ENCODE data around the gene CENPV.
A peak's percentile ranks its signal among the peaks of the same experiment; 100 is the strongest.

The CENPV gene

GRCh38 chr17:16358394-16358793, 5.1 kb upstream of the CENPV start:
- no peak for DNase-seq (ENCODE audit: low spot score)

GRCh38 chr17:16354585-16354984, 1.3 kb upstream of the CENPV start:
- no peak for DNase-seq (ENCODE audit: low spot score)

GRCh38 chr17:16352667-16353316, 477 bp downstream of the CENPV start:
- peak; percentile 30 for DNase-seq (ENCODE audit: low spot score)

GRCh38 chr17:16352303-16352666, 984 bp downstream of the CENPV start:
- peak; percentile 48 for DNase-seq (ENCODE audit: low spot score)

- peak; percentile 44 for DNase-seq (ENCODE audit: low spot score)
Observed at GRCh38 chr17:16351831-16352230, 1.4 kb downstream of the CENPV start.

- DNase-seq (ENCODE audit: low spot score) = no peak
Observed at GRCh38 chr17:16349431-16349830, 3.8 kb downstream of the CENPV start.

- no peak for DNase-seq (ENCODE audit: low spot score)
Observed at GRCh38 chr17:16348586-16348985, 4.7 kb downstream of the CENPV start.

GRCh38 chr17:16346721-16347271, 6.5 kb downstream of the CENPV start:
- no peak for DNase-seq (ENCODE audit: low spot score)

- no peak for DNase-seq (ENCODE audit: low spot score)
Observed at GRCh38 chr17:16345565-16345964, 7.7 kb downstream of the CENPV start.

GRCh38 chr17:16343569-16343968, 9.7 kb downstream of the CENPV start:
- DNase-seq (ENCODE audit: low spot score) = no peak

GRCh38 chr17:16342979-16343378, 10.3 kb downstream of the CENPV start:
- peak; percentile 62 for DNase-seq (ENCODE audit: low spot score)

- DNase-seq (ENCODE audit: low spot score) = no peak
Observed at GRCh38 chr17:16339959-16340358, 13.3 kb downstream of the CENPV start.

- no peak for DNase-seq (ENCODE audit: low spot score)
Observed at GRCh38 chr17:16339402-16339801, 13.9 kb downstream of the CENPV start.

GRCh38 chr17:16338391-16338790, 14.9 kb downstream of the CENPV start:
- DNase-seq (ENCODE audit: low spot score) = no peak

GRCh38 chr17:16329519-16330271, 23.6 kb downstream of the CENPV start:
- peak; percentile 61 for DNase-seq (ENCODE audit: low spot score)

- peak; percentile 17 for DNase-seq (ENCODE audit: low spot score)
Observed at GRCh38 chr17:16328997-16329396, 24.3 kb downstream of the CENPV start.

- DNase-seq (ENCODE audit: low spot score) = no peak
Observed at GRCh38 chr17:16327018-16327417, 26.3 kb downstream of the CENPV start.

- no peak for DNase-seq (ENCODE audit: low spot score)
Observed at GRCh38 chr17:16325964-16326363, 27.3 kb downstream of the CENPV start.

- peak; percentile 36 for DNase-seq (ENCODE audit: low spot score)
Observed at GRCh38 chr17:16322636-16323035, 30.6 kb downstream of the CENPV start.

- no peak for DNase-seq (ENCODE audit: low spot score)
Observed at GRCh38 chr17:16319969-16320368, 33.3 kb downstream of the CENPV start.

- DNase-seq (ENCODE audit: low spot score) = no peak
Observed at GRCh38 chr17:16314859-16315258, 38.4 kb downstream of the CENPV start.

GRCh38 chr17:16314189-16314588, 39.1 kb downstream of the CENPV start:
- DNase-seq (ENCODE audit: low spot score) = no peak

All from GM03348 (cell line).